Esophagus squamous epithelium (tissue), 4 donors: ENCODE results near the gene SDK2.

ENCODE experiments used
- CTCF ChIP-seq, 6 experiments: fragments of 450-650 bp in 4 of 6; fragments of 200-600 bp in 2 of 6; sonication (generic) in 2 of 6; IDR thresholded peaks; one replicate each; pipeline ENCODE4 v1.5.1; 2016 to 2019; ENCODE audit warnings: antibody characterized with exemption in 6 of 6, mild to moderate bottlenecking in 4 of 6, moderate library complexity in 4 of 6
- POLR2A ChIP-seq, 4 donors: fragments of 450-650 bp; IDR thresholded peaks; one replicate each; pipeline ENCODE4 v1.6.1; 2017; ENCODE audit warnings: antibody characterized with exemption in 4 of 4, mild to moderate bottlenecking in 4 of 4, moderate library complexity in 3 of 4

- no peak for TF ChIP-seq CTCF (IDR thresholded peaks at IDR 0.05)
- TF ChIP-seq POLR2A (IDR thresholded peaks at IDR 0.05): no peak
These were observed 252.6 kb downstream of the SDK2 start for GRCh38 chr17:73391331-73392265.
